AG04449 (cell line): ENCODE results near the gene CMIP.

Experiments used
- CTCF ChIA-PET: fragments of 350-600 bp; formaldehyde crosslinking; extraction: SDS; loops from one replicate; lab custom pipeline; 2021; ENCODE audit warnings: antibody characterized with exemption; lab: Yijun Ruan, JAX
- POLR2A ChIA-PET: fragments of 400-600, 350-600 bp; formaldehyde crosslinking; extraction: SDS; loops from one replicate; lab custom pipeline; 2020; ENCODE audit warnings: antibody characterized with exemption, inconsistent platforms; lab: Yijun Ruan, JAX
- DNase-seq: peaks from one replicate; pipeline ENCODE4 v3.0.0-alpha.2; 2010; ENCODE audit warnings: low read depth, low spot score
- H3K4me3 ChIP-seq: 2 replicates; pipeline ENCODE4 v1.5.1; 2011; ENCODE audit warnings: low read depth, mild to moderate bottlenecking, control low read depth, low read length
- TF ChIP-seq, protein P1 (sequence below): IDR thresholded peaks from one replicate; pipeline ENCODE4 v1.5.1; 2011; ENCODE audit warnings: mild to moderate bottlenecking, moderate library complexity, low read length, control low read depth, inconsistent platforms; ENCODE audit not compliant: insufficient read depth; ENCODE audit errors: missing control alignments

The CMIP gene

DNA sequence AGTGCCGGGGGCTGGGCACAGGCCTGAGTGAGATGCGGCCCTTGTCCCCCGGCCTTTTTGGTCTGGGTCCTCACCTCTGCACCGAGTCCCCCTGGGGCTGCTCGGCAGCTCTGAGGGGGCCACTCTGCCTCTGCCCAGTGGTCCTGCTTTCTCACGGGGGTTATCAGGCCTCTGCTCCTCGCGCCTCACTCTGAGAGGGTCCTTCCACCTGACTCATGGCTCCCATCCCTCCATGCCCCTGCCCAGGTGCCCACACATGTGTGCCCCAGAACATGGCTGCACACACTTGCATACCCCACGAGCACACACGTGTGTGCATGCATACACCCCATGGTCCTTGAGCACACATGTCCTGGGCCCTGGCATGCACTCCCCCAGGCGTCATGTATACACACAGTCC, 53.7 kb downstream of the CMIP start:
- H3K4me3 ChIP-seq, result no peak overlapping the region
- TF ChIP-seq, protein P1, sequence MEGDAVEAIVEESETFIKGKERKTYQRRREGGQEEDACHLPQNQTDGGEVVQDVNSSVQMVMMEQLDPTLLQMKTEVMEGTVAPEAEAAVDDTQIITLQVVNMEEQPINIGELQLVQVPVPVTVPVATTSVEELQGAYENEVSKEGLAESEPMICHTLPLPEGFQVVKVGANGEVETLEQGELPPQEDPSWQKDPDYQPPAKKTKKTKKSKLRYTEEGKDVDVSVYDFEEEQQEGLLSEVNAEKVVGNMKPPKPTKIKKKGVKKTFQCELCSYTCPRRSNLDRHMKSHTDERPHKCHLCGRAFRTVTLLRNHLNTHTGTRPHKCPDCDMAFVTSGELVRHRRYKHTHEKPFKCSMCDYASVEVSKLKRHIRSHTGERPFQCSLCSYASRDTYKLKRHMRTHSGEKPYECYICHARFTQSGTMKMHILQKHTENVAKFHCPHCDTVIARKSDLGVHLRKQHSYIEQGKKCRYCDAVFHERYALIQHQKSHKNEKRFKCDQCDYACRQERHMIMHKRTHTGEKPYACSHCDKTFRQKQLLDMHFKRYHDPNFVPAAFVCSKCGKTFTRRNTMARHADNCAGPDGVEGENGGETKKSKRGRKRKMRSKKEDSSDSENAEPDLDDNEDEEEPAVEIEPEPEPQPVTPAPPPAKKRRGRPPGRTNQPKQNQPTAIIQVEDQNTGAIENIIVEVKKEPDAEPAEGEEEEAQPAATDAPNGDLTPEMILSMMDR, result no peak
- CTCF ChIA-PET, result no interaction called here
- POLR2A ChIA-PET, result no interaction called here
- no peak for DNase-seq

DNA sequence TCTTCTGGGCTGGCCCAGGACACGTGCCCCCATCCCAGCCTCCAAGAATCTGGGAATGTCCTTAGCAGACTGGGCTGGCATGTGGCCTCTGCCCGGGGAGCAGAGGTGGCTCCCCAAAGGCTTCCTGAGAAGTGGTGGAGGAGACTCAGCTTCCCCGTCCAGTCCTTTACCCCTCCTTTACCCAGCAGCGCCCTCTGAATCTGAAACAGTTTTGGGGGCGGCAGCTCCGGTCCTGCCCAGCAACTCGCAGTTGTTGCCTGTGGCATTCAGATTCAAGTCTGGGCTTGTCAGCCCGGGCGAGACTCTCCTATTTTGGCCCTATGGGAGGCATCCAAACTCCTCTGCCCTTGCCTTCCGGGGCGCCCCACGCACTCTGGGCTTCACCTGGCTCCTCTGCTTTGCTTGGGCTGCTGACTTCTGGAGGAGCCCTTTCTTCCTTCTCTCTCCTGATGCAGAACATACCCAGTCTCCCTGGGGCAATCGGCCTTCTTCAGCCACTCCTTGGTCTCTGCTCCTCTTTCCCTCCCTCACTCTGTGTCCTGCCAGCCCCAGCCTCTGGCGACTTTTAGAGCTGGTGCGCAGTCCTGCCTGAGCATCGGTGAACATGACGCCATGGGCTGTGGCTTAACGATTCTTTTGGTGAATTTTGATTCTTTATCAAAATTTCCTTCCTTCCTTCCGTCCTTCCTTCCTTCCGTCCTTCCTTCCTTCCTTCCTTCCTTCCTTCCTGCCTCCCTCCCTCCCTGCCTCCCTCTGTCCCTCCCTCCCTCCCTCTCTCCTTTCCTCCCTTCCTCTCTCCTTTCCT, 55.2 kb downstream of the CMIP start:
- ChIA-PET POLR2A (no interaction called here), CTCF (no interaction called here)
- DNase-seq, result no peak
- TF ChIP-seq, protein P1, result no peak
- no peak overlapping the region for H3K4me3 ChIP-seq

DNA sequence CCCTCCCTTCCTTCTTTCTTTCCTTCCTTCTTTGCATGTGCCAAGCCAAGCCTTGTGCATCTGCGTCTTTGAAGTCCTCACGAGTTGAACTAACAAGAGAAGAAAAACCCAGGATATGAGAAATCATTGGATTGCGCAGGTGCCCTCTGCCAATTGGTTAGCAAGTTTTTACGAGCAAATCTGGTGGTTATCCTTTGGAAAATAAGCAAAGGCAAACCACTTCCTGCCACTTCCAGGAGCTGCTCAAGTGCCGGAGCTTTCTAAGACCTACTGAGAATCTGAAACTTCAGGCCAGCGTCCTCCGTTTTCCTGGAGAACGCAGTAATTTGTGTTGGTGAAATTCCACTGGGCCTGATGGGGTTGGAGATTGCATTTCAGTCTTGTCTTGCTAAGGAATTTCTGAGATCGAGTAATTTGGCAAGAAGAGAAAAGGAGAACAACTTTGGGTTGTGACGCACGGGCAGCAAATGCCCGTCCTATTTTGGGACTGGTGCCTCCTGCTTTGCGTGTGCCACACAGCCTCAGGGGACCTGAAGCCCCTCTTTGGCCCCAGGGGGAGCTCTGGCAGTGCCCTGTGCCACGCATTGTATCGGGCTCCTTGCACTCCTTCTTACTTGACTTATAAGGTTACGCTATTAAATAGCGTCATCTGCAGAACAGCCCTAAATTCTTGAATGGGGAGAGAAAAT, 56.4 kb downstream of the CMIP start:
- H3K4me3 ChIP-seq, result no peak overlapping the region
- no peak for DNase-seq
- ChIA-PET POLR2A (no interaction called here), CTCF (no interaction called here)
- TF ChIP-seq, protein P1, result no peak

DNA sequence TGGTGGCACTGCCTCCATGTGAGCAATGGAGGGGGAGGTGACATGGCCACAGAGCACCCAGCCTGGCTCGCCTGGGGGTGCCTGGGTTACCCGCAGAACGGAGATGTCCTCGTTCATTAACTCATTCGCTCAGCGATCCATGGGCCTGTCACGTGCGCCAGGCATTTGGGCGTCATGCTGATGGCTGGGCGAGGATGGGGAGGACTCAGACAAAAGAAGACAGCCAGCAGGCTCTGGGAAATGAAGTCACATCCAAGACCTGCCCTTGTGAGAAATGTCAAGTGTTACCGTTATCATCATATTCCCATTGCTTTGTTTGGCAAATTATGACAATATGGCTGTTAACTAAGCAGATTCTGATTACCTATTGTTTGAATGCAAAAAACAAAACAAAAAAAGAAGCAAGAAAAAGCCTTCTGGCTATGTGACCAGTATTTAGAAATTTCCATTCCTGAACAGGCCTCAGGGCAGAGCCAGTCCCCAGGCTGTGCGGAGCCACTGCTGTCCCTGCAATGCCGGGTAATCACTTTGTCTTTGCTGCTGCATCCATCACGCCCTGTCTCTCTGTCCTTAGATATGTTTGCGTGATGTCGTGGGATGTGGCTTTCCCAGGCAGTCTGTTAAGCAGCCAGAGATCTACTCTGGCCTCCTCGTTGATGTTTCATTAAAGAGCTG, 57.9 kb downstream of the CMIP start:
- CTCF ChIA-PET, result no interaction called here
- H3K4me3 ChIP-seq, result no peak overlapping the region
- POLR2A ChIA-PET, result no interaction called here
- TF ChIP-seq, protein P1, result no peak
- no peak for DNase-seq

DNA sequence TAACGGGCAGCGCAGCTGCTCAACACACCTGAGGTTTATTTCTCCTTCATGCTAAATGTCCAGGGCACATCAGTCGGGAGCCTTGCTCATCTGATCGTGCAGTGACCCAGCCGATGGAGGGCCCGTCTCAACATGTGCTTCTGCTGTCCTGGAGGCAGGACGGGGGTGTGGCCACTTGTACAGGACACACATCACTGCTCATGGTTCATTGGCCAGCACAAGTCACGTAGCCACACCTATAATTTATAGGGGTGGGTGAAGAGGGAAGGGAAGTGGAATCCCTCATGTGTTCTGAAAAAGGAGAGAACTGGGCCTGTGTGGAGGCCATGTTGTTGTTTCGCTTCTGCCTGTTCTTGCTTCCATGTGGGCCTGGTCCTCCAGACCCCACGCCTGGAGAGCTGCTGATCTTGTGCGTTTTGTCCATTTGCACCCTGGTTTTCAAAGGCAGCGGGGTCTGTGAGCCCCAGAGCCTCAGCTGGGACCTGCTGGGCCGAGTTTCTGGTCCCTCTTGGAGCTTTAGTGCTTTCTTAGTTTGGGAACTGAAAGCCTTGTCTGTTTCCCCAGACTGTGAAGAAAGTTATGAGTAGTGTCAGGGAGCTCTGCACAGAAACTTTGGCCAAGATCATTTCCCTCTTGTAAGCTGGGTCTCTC, 60.5 kb downstream of the CMIP start:
- no peak for DNase-seq
- POLR2A ChIA-PET, result no interaction called here
- CTCF ChIA-PET, result no interaction called here

More for the DNA sequence above, 60.5 kb downstream of the CMIP start:
- no peak overlapping the region for H3K4me3 ChIP-seq
- TF ChIP-seq, protein P1, result no peak
